Panc1 (cell line): ENCODE data around the gene RWDD1. TPM values are rescaled to one million over a fixed set of nuclear protein-coding genes. Genes with fewer than 3 reads are reported as not detected.

ENCODE experiments used
- ATAC-seq: fragments of 200-7000 bp; cut with Tn5 transposase; 2 replicates; pipeline ENCODE4 v1.9.1; 2020; ENCODE audit warnings: mild to moderate bottlenecking, moderate library complexity
- BruUV-seq: library from RNA; stranded (reverse); fragments of 400-500 nt; replicated peaks from 2 replicates; lab custom pipeline; 2021; lab: Mats Ljungman, UMichigan
- CTCF ChIA-PET: fragments of 300-600 bp; sonication (Branson Sonifier 250); formaldehyde crosslinking; loops from one replicate; lab custom pipeline; 2022; ENCODE audit warnings: antibody characterized with exemption; lab: Charles Lee
- POLR2A ChIA-PET: fragments of 300-600 bp; sonication (Branson Sonifier 250); formaldehyde crosslinking; loops from one replicate; lab custom pipeline; 2022; ENCODE audit warnings: antibody characterized with exemption; lab: Charles Lee
- DNase-seq: peaks from one replicate; pipeline ENCODE4 v3.0.0-alpha.2; 2010; ENCODE audit warnings: low read depth, low spot score
- H3K27ac ChIP-seq: 2 replicates; pipeline ENCODE4 v1.5.1; 2011; ENCODE audit warnings: mild to moderate bottlenecking, low read length, inconsistent platforms
- H3K27me3 ChIP-seq: fragments of 200-500 bp; sonication (Bioruptor generic); 2 replicates; pipeline ENCODE4 v1.6.0; 2014; ENCODE audit warnings: low read length, inconsistent platforms; ENCODE audit not compliant: control insufficient read depth, insufficient read depth
- H3K36me3 ChIP-seq: fragments of 200-500 bp; sonication (Bioruptor generic); 2 replicates; pipeline ENCODE4 v1.5.1; 2014; ENCODE audit warnings: inconsistent platforms, mild to moderate bottlenecking, low read length, moderate library complexity; ENCODE audit not compliant: control insufficient read depth, insufficient read depth
- H3K4me1 ChIP-seq: 2 replicates; pipeline ENCODE4 v1.5.1; 2011; ENCODE audit warnings: inconsistent platforms, mild to moderate bottlenecking, low read length, moderate library complexity; ENCODE audit not compliant: control insufficient read depth, insufficient read depth
- H3K4me3 ChIP-seq, 2 experiments: 2 replicates each; pipeline ENCODE4 v1.5.1; 2011 to 2012; ENCODE audit warnings: low read depth in 2 of 2, low read length in 2 of 2, mild to moderate bottlenecking in 2 of 2, inconsistent platforms in 1 of 2, moderate library complexity in 1 of 2
- H3K9me3 ChIP-seq: fragments of 200-500 bp; sonication (Bioruptor generic); 2 replicates; pipeline ENCODE4 v1.5.1; 2014; ENCODE audit warnings: low read depth, mild to moderate bottlenecking, inconsistent platforms, low read length, moderate library complexity; ENCODE audit not compliant: control insufficient read depth, insufficient read depth
- CTCF ChIP-seq: fragments of 450-650 bp; IDR thresholded peaks from 2 replicates; pipeline ENCODE4 v1.5.1; 2017; ENCODE audit warnings: mild to moderate bottlenecking
- POLR2AphosphoS5 ChIP-seq: IDR thresholded peaks from 2 replicates; pipeline ENCODE4 v1.6.1; 2012; ENCODE audit warnings: mild to moderate bottlenecking, low read depth, low read length, moderate library complexity
- REST ChIP-seq, 2 experiments: IDR thresholded peaks; 2 replicates each; pipeline ENCODE4 v1.6.1; 2011 to 2012; ENCODE audit warnings: low read depth in 2 of 2, control low read depth in 1 of 2, low read length in 1 of 2, mild to moderate bottlenecking in 1 of 2, moderate library complexity in 1 of 2; ENCODE audit not compliant: insufficient read depth in 1 of 2
- SIN3A ChIP-seq: IDR thresholded peaks from 2 replicates; pipeline ENCODE4 v1.6.1; 2012; ENCODE audit warnings: low read depth, mild to moderate bottlenecking, low read length, moderate library complexity, borderline replicate concordance; ENCODE audit not compliant: insufficient read depth
- TCF7L2 ChIP-seq: IDR thresholded peaks from 2 replicates; pipeline ENCODE4 v1.6.1; 2011; ENCODE audit warnings: mild to moderate bottlenecking, low read depth, low read length, inconsistent platforms
- in situ Hi-C: cut with HindIII; loops from 2 replicates; pipeline ENCODE4 v1.10.0; 2016; ENCODE audit warnings: low sequenced_read_pairs, low pct_unique_long_range_greater_than_20kb
- intact Hi-C: fragments of 100-400 bp; cut with micrococcal nuclease; formaldehyde crosslinking; loops from one replicate; pipeline ENCODE4 v1.10.0; 2022; ENCODE audit not compliant: unreplicated experiment
- total RNA-seq: library from RNA; stranded (reverse); gene quantifications from one replicate; pipeline ENCODE4 v1.2.1, GENCODE V29; 2021; ENCODE audit not compliant: unreplicated experiment

The RWDD1 gene
- total RNA-seq, 1 experiment from 2014 or later, result 68.0 TPM

- ChIA-PET CTCF (no interaction called here), POLR2A (no interaction called here)
- Histone ChIP-seq H3K36me3 (no peaks in the 10 kb centered on the region), H3K27ac (no peak within 1 kb of the TSS), H3K27me3 (peaks cover 56% of the 10 kb centered on the region), H3K4me3 (no peak within 1 kb of the TSS), H3K9me3 (no peaks in the 10 kb centered on the region), H3K4me1 (no peaks in the 10 kb centered on the region)
- in situ Hi-C loops (no loop called here), intact Hi-C loops (no loop called here)
- no peak for ATAC-seq
- BruUV-seq, result no TSS peak
- no peak for DNase-seq
- TF ChIP-seq REST (IDR thresholded peaks at IDR 0.05; ENCODE audit: insufficient read depth in 1 of 2, low read depth in 2 of 2, low read length in 1 of 2) (no peak), SIN3A (no peak)
Measured at GRCh38 chr6:116545651-116546050, 25.7 kb upstream of the RWDD1 start, which contains the start of gene TRAPPC3L. TRAPPC3L (minus strand) TSS chr6:116545684; CDS start chr6:116545514, 170 bp downstream.

GRCh38 chr6:116547358-116547757, 23.9 kb upstream of the RWDD1 start:
- TF ChIP-seq CTCF (no peak), SIN3A (no peak), POLR2AphosphoS5 (no peak), TCF7L2 (no peak), REST (IDR thresholded peaks at IDR 0.05; ENCODE audit: insufficient read depth in 1 of 2, low read depth in 2 of 2, low read length in 1 of 2) (no peak)
- CTCF ChIA-PET, result no interaction called here
- intact Hi-C loops, result no loop called here

More at GRCh38 chr6:116547358-116547757, 23.9 kb upstream of the RWDD1 start:
- DNase-seq, result no peak
- H3K4me1 ChIP-seq, result no peaks in the 10 kb centered on the region
- ATAC-seq, result no peak
- no peak overlapping the region for H3K4me3 ChIP-seq
- POLR2A ChIA-PET, result no interaction called here
- in situ Hi-C loops, result no loop called here
- peaks cover 46% of the 10 kb centered on the region for H3K27me3 ChIP-seq
- no peak overlapping the region for H3K27ac ChIP-seq
- H3K9me3 ChIP-seq, result no peaks in the 10 kb centered on the region
- no TSS peak for BruUV-seq
- H3K36me3 ChIP-seq, result no peaks in the 10 kb centered on the region
